Muscle of arm (tissue), 12 donors: Measurements from ENCODE around the gene OAS2. TPM values are rescaled to one million over a fixed set of nuclear protein-coding genes. Genes with fewer than 3 reads are reported as not detected.
"Not testable (repeated sequence)": the region's sequence is repeated elsewhere in the genome, so short reads cannot be mapped to it uniquely, and the experiment has no call there.

Experiments
- DNase-seq: peaks from one replicate; pipeline ENCODE4 v3.0.0-alpha.2; 2013
- polyA plus RNA-seq, 12 donors: library from polyadenylated mRNA; unstranded; fragments of 120-200 nt; gene quantifications; one replicate each; pipeline ENCODE4 v1.2.1, GENCODE V29; 2013; ENCODE audit not compliant: insufficient read length in 12 of 12

Gene OAS2
- polyA plus RNA-seq, 12 donors = 1.9 to 4.5 (median 3.0) TPM; not detected in 1

- no peak for DNase-seq
These were observed 29.5 kb upstream of the OAS2 start for GRCh38 chr12:112948806-112949205.

DNA sequence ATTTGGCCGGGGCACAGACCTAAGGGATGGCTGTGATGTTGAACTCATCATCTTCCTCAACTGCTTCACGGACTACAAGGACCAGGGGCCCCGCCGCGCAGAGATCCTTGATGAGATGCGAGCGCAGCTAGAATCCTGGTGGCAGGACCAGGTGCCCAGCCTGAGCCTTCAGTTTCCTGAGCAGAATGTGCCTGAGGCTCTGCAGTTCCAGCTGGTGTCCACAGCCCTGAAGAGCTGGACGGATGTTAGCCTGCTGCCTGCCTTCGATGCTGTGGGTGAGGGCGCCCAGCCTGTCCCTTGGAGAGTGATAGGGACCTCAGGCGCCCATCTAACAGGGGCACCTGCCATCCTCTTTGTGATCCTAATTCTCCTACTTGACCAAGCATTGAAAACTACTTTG, 27.6 kb upstream of the OAS2 start:
- no peak for DNase-seq

DNA sequence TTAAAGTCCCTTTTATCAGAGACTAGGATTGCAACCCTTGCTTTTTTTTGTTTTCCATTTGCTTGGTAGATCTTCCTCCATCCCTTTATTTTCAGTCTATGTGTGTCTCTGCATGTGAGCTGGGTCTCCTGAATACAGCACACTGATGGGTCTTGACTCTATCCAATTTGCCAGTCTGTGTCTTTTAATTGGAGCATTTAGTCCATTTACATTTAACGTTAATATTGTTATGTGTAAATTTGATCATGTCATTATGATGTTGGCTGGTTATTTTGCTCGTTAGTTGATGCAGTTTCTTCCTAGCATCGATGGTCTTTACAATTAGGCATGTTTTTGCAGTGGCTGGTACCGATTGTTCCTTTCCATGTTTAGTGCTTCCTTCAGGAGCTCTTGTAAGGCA, 21.2 kb upstream of the OAS2 start:
- DNase-seq = not testable (repeated sequence)

DNA sequence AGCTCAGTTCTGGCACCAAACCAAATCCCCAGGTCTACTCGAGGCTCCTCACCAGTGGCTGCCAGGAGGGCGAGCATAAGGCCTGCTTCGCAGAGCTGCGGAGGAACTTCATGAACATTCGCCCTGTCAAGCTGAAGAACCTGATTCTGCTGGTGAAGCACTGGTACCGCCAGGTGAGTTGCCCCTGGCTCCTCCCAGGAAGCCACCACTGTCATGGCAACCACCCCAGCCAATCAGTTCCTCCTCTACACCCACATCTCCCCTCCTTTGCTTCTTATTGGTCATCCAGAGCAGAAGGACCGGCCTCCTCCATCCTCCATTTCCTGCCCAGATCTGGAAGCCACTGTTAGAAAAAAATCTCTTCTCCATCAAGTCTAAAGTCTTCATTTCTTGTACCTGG, 17.2 kb upstream of the OAS2 start:
- DNase-seq = no peak

DNA sequence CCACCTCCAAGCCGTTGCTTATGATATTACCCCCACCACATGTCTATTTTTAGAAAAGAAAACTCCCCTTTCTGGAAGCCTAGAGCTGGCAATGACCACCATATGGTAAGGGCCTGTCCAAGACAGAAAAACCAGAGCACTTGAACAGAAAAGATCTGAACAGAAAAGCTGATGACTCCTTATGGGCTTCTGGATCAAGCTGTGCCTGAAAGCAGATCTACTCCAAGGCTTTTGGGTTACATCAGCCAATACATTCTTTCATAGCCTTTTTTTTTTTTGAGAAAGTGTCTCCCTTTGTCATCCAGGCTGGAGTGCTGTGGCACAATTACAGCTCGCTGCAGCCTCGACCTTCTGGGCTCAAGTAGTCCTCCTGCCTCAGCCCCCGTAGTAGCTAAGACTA, 16.8 kb upstream of the OAS2 start:
- no peak for DNase-seq

DNA sequence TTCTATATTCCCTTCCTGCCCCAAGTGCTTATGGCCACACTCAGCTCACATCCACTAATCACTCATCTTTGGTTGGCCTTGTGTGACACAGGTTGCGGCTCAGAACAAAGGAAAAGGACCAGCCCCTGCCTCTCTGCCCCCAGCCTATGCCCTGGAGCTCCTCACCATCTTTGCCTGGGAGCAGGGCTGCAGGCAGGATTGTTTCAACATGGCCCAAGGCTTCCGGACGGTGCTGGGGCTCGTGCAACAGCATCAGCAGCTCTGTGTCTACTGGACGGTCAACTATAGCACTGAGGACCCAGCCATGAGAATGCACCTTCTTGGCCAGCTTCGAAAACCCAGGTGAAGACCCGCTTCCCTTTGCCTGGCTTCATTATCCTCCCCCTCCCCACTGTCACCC, 15.8 kb upstream of the OAS2 start:
- no peak for DNase-seq

DNA sequence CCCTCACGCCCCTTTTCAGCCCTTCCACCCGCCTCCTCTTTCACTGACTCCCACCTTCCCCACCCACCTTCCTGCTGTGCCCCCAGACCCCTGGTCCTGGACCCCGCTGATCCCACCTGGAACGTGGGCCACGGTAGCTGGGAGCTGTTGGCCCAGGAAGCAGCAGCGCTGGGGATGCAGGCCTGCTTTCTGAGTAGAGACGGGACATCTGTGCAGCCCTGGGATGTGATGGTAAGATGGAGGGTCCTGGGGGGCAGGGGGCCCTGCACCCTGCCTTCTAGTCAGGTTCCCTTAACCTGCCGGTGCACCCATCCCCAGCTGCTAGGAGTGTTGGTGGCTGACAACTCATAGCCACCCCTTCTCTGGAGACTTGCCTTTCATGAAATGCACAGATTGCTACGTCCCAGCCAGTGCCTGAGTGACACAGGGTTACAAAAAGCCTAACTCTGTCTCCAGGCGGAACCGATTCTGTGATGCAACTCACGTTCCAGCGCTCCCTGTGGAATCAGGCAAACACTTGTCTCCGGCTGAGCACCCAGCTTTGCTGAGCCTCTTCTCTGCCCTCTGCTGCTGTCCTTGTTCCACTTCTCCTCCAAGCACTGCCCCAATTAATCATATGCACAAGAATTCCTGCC, 15.0 kb upstream of the OAS2 start:
- no peak for DNase-seq

DNA sequence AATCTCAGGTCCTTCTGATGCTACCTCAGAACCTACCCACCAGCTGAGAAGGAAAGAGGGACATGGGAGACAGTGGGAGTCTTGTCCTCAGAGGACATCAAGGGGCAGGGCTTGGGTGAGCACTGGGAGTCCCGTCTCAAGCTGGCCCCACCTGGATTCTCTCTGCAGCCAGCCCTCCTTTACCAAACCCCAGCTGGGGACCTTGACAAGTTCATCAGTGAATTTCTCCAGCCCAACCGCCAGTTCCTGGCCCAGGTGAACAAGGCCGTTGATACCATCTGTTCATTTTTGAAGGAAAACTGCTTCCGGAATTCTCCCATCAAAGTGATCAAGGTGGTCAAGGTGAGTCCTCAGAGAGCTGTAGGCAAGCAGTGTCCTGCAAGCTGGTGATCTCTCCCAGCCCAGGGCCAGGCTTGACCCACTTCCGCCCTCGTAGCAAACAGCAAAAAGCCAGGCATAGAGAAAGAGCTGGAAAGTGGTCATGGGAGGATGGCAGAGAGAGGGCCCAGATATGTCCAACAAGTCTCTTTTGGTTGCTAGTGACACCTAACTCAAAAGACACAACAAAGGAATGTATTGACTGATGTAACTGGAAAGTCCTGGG, 14.2 kb upstream of the OAS2 start:
- DNase-seq = no peak

- no peak for DNase-seq
These were observed 13.4 kb upstream of the OAS2 start for GRCh38 chr12:112964915-112965314.

- DNase-seq = no peak
These were observed 12.7 kb upstream of the OAS2 start for GRCh38 chr12:112965643-112966042.

GRCh38 chr12:112967306-112967705, 11.0 kb upstream of the OAS2 start:
- no peak for DNase-seq

- no peak for DNase-seq
These were observed 10.5 kb upstream of the OAS2 start for GRCh38 chr12:112967858-112968257.

DNA sequence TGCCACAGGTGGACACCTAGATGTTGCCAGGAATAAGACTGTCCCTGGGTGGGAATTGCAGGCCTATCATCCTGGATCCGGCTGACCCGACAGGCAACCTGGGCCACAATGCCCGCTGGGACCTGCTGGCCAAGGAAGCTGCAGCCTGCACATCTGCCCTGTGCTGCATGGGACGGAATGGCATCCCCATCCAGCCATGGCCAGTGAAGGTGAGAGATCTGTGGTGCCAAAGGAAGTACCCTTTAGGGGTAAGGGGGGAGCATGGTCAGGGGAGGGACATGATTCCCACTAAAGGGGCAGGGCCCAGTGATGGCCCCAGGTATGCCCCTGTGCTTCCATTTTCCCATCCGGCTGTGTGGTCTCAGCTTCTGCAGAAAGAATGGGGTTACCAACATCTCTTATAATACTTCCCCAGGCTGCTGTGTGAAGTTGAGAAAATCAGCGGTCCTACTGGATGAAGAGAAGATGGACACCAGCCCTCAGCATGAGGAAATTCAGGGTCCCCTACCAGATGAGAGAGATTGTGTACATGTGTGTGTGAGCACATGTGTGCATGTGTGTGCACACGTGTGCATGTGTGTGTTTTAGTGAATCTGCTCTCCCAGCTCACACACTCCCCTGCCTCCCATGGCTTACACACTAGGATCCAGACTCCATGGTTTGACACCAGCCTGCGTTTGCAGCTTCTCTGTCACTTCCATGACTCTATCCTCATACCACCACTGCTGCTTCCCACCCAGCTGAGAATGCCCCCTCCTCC, 8.6 kb upstream of the OAS2 start:
- DNase-seq = no peak

GRCh38 chr12:112970391-112970790, 7.9 kb upstream of the OAS2 start:
- DNase-seq = no peak

DNA sequence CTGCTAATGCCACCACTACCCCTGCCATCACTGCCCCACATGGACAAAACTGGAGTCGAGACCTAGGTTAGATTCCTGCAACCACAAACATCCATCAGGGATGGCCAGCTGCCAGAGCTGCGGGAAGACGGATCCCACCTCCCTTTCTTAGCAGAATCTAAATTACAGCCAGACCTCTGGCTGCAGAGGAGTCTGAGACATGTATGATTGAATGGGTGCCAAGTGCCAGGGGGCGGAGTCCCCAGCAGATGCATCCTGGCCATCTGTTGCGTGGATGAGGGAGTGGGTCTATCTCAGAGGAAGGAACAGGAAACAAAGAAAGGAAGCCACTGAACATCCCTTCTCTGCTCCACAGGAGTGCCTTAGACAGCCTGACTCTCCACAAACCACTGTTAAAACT, 7.1 kb upstream of the OAS2 start:
- DNase-seq = peak; percentile 7

DNA sequence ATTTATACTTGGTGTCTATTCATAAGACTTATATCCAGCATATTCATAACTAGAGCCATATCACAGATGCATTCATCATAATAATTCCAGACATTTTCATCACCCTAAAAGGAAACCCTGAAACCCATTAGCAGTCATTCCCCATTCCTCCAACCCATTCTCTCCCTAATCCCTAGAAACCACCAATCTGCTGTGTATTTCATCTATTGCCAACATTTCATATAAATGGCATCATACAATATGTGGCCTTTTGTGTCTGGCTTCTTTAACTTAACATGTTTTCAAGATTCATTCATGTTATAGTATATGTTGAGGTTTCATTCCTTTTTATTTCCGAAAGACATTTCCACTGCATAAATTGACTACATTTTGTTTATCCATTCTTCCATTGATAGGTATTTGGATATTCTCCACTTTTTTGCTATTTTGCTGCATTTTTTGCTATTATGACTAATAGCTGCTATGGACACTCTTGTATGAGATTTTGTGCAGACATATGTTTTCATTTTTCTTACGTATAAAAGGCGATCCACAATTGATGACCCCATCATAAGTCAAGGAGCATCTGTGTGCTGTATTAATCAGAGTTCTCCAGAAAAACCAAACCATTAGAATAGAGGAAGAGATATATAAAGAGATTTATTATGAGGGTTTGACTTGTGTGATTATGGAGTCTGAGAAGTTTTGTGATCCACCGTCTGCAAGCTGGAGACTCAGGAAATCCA, 5.1 kb upstream of the OAS2 start:
- DNase-seq = no peak

DNA sequence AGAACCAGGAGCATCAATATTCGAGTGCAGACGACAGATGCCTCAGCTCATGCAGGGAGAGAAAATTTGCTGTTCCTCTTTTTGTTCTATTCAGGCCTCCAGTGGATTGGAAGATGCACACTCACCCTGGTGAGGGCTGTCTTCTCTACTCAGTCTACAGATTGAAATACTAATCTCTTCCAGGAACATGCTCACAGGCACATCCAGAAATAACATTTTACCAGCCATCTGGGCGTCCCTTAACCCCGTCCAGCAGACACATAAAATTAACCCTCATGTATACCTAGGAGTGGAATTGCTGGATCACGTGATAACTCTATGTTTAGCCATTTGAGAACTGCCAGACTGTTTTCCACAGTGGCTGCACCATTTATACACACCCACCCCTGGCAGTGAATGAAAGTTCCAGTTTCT, 4.5 kb upstream of the OAS2 start:
- no peak for DNase-seq

- DNase-seq = no peak
These were observed 3.4 kb upstream of the OAS2 start for GRCh38 chr12:112974904-112975303.

- no peak for DNase-seq
These were observed 1.2 kb upstream of the OAS2 start for GRCh38 chr12:112977139-112977538.

DNA sequence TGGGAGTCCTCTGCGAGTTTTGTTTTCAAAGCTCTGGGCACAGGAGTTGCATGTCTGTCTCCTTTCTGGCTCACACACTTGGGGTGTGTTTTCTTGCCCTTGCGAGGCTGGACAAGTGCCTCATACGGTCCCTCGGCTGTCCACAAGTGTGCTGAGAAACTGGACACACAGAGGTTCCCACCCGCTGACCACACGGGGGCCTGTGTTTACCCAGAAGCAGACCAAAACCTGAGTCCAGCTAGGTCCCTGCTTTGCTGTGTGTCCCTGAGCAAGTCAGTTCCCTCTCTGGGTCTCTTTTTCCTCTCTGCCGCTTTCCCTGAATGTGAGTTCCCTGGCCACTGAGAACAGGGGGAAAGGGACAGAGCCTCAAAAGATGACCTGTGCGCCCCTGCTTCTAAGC, 678 bp upstream of the OAS2 start:
- no peak for DNase-seq

GRCh38 chr12:112979041-112979680, 842 bp downstream of the OAS2 start:
- DNase-seq = no peak

DNA sequence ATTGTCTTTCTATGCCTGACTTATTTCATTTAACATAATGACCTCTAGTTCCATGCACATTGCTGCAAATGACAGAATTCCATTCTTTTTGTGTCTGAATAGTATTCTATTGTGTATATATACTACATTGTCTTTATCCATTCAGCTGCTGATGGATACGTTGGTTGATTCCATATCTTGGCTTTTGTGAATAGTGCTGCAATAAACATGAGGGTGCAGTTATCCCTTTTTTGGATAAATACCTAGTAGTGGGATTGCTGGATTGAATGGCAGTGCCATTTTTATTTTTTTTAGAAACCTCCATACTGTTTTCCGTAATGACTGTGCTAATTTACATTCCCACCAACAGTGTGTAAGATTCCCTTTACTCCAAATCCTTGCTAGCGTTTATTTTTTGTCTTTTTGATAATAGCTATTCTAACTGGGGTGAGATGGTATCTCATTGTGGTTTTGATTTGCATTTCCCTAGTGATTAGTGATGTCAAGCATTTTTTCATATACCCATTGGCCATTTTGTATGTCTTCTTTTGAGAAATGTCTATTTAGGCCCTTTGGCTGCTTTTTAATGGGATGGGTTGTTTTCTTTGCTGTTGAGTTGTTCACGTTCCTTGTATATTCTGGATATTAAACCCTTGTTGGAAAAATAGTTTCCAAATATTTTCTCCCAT, 2.3 kb downstream of the OAS2 start:
- no peak for DNase-seq
